ENCODE results near the gene CERS1. TPM values are rescaled to one million over a fixed set of nuclear protein-coding genes. Genes with fewer than 3 reads are reported as not detected.

The CERS1 gene
- total RNA-seq, 3 donors from 2014 or later: 0.17 to 1.3 (median 0.39) TPM

DNA sequence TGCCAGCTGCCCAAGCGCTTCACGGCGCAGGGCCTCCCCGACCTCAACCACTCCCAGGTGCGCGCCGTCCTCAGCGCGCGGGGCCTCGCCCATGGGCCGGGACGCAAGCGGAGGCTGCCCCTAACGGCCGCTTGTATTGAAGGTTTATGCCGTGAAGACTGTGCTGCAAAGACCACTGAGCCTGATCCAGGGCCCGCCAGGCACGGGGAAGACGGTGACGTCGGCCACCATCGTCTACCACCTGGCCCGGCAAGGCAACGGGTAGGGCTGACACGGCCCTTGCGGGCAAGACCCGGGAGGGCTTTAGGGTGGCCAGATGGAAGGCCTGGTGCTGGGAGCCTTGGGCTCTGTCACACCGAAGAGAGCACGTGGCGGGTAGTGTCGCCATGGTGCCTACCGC lies 41.0 kb downstream of the CERS1 start:
- TF ChIP-seq, protein P1, sequence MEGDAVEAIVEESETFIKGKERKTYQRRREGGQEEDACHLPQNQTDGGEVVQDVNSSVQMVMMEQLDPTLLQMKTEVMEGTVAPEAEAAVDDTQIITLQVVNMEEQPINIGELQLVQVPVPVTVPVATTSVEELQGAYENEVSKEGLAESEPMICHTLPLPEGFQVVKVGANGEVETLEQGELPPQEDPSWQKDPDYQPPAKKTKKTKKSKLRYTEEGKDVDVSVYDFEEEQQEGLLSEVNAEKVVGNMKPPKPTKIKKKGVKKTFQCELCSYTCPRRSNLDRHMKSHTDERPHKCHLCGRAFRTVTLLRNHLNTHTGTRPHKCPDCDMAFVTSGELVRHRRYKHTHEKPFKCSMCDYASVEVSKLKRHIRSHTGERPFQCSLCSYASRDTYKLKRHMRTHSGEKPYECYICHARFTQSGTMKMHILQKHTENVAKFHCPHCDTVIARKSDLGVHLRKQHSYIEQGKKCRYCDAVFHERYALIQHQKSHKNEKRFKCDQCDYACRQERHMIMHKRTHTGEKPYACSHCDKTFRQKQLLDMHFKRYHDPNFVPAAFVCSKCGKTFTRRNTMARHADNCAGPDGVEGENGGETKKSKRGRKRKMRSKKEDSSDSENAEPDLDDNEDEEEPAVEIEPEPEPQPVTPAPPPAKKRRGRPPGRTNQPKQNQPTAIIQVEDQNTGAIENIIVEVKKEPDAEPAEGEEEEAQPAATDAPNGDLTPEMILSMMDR (IDR thresholded peaks at IDR 0.05): no peak
- no peaks in the 10 kb centered on the region for H3K4me1 ChIP-seq (ENCODE audit: low read depth)
- intact Hi-C loops (cut with DNase I, micrococcal nuclease): loop anchor here (10.0 kb wide), 2 partner anchors 400 to 410 kb away; no protein-coding TSS in a partner anchor
- DNase-seq (no peak), ATAC-seq (no peak)
- no peaks in the 10 kb centered on the region for H3K9me3 ChIP-seq
- peaks cover 16% of the 10 kb centered on the region for H3K36me3 ChIP-seq (ENCODE audit: low read depth)
- H3K4me3 ChIP-seq: no peak overlapping the region

DNA sequence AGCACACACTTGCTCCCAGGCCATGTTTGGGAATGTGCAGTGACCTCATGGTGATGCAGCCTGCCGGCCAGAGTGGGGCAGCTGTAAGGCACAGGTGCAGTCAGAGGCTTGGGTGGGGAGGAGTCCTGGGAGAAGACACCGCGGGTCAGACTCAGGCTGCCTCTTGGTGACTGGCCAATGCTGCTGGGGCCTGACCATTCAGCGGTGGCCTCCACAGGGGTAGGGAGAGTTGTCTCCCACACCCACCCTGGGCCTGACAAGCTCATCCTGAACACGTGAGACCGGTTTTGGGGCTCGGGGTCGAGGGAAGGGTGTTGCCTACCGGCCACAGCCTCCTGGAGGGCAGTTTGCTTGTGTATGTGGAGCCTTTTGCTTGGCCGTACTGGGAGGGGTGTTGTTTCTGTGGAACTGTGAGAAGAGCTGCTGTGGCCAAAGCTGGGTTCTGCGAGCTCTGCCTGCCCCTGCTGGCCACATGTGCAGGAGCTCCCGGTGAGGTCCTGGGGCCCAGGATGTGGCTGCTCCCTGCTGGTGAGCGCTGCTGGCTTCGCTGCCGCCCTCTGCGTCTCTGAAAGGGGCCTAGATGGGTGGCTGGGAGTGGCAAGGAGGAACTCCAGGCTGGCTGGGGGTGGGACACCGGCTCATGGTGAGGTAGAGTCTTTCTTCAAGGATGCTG lies 42.1 kb downstream of the CERS1 start:
- H3K36me3 ChIP-seq (ENCODE audit: low read depth): peaks cover 16% of the 10 kb centered on the region
- DNase-seq (peak in 1 of 3 donors; percentile 52), ATAC-seq (no peak)
- peaks cover 7% of the 10 kb centered on the region for H3K4me1 ChIP-seq (ENCODE audit: low read depth)
- intact Hi-C loops (cut with DNase I, micrococcal nuclease): loop anchor here (10.0 kb wide), 2 partner anchors 399 to 409 kb away; no protein-coding TSS in a partner anchor
- H3K9me3 ChIP-seq: no peaks in the 10 kb centered on the region
- no peak overlapping the region for H3K4me3 ChIP-seq
- TF ChIP-seq, protein P1 (IDR thresholded peaks at IDR 0.05): no peak

DNA sequence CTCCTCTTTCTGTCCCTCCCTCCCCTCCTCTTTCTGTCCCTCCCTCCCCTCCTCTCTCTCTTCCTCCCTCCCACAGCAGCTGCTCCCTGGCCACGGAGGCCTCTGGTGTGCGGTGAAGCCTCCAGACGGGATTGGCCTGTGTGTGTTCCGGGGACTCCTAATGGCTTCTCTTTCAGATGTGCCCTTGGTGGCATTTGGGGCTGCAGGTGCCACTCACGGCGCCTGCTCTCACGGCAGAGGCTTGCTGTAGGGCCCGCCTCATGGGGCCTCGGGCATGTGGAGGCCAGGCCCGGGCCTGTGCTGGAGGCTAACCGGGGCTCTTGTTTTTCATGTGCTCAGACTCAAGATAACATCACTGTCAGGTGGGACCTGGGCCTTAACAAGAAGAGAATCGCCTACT lies 43.3 kb downstream of the CERS1 start:
- intact Hi-C loops (cut with DNase I, micrococcal nuclease): loop anchor here (10.0 kb wide), 2 partner anchors 398 to 408 kb away; no protein-coding TSS in a partner anchor
- TF ChIP-seq, protein P1 (IDR thresholded peaks at IDR 0.05): no peak
- DNase-seq: no peak
- Histone ChIP-seq H3K4me1 (ENCODE audit: low read depth) (peaks cover 10% of the 10 kb centered on the region), H3K9me3 (no peaks in the 10 kb centered on the region), H3K36me3 (ENCODE audit: low read depth) (peaks cover 14% of the 10 kb centered on the region), H3K4me3 (no peak overlapping the region)
- no peak for ATAC-seq

DNA sequence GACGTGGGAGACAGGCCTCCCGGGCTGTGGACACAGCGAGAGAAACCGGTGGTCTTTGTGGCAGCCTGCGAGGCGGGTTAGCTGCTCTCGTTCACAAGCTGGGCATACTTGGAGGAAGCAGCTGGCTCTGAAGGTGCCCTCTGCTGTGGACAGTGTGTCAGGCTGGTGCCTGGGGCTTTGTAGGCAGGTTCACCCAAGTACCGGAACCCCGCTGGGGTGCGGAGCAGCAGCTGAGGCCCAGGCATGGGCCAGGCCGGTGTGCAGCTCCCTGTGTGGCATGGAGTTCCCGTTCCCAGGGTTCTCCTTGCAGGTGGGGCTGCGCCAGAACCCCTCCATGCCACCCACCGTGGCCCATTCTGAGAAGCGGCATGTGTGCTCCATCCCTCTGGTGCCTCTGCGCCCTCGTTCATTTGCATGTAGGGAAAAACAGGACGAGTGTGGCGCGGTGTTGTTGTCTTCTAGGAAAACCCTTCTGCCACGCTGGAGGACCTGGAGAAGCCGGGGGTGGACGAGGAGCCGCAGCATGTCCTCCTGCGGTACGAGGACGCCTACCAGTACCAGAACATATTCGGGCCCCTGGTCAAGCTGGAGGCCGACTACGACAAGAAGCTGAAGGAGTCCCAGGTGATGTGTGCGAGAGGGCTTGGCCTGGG lies 44.2 kb downstream of the CERS1 start:
- H3K9me3 ChIP-seq: no peaks in the 10 kb centered on the region
- DNase-seq (no peak), ATAC-seq (no peak)
- intact Hi-C loops (cut with DNase I, micrococcal nuclease): loop anchor here (10.0 kb wide), 2 partner anchors 397 to 407 kb away; no protein-coding TSS in a partner anchor
- no peak overlapping the region for H3K4me3 ChIP-seq
- peaks cover 12% of the 10 kb centered on the region for H3K36me3 ChIP-seq (ENCODE audit: low read depth)
- peaks cover 10% of the 10 kb centered on the region for H3K4me1 ChIP-seq (ENCODE audit: low read depth)
- TF ChIP-seq, protein P1 (IDR thresholded peaks at IDR 0.05): no peak

DNA sequence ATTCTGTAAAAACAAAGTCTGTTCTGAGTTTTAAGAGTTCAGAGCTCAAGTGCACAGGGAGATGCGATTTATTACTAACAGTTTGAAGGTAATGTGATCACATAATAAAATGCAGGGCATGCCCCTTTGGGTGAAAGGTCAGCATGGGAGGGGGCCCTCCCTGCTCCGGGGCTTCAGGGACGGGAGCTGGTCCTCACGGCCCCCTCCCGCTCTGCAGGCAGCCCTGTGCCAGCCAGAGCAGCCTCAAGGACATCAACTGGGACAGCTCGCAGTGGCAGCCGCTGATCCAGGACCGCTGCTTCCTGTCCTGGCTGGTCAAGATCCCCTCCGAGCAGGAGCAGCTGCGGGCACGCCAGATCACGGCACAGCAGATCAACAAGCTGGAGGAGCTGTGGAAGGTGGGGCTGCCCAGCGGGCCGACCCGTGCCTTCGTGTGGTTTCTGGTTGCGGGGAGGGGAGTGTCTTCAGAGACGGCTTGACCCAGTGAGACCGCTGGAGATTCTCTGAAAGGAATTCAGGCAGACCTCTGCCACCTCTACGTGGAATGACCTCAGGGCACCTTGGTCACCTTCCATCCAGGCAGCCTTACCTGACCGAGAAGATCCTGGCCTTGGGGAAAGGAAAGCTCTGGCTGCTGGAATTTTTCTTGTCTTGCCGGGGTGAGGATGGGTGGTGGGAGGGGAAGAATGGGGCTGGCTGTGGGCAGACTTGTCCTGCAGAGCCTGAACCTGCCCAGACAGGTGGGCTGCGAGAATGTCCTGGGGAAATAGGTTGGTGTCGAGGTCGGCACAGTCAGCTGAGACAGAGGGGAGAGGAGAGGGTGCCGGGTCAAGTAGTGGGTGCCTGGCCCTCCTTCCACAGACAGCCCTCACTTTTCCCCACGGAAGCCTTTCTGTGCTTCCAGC lies 45.2 kb downstream of the CERS1 start:
- Histone ChIP-seq H3K4me1 (ENCODE audit: low read depth) (peaks cover 10% of the 10 kb centered on the region), H3K36me3 (ENCODE audit: low read depth) (peaks cover 12% of the 10 kb centered on the region), H3K4me3 (no peak overlapping the region), H3K9me3 (no peaks in the 10 kb centered on the region)
- ATAC-seq (no peak), DNase-seq (no peak)
- intact Hi-C loops (cut with DNase I, micrococcal nuclease): loop anchor here (10.0 kb wide), 2 partner anchors 396 to 406 kb away; no protein-coding TSS in a partner anchor
- TF ChIP-seq, protein P1 (IDR thresholded peaks at IDR 0.05): no peak
